GM19025 (cell line): Measurements from ENCODE around the gene SLC6A17.

Experiments used
- ATAC-seq: cut with Tn5 transposase; IDR thresholded peaks from one replicate; pipeline ENCODE4 v1.9.1; 2021; ENCODE audit warnings: mild to moderate bottlenecking, low read depth, moderate library complexity; ENCODE audit not compliant: unreplicated experiment

SLC6A17 gene

GRCh38 chr1:110215621-110216515 lies 65.6 kb downstream of the SLC6A17 start:
- no peak for ATAC-seq

GRCh38 chr1:110216844-110217444 lies 66.7 kb downstream of the SLC6A17 start:
- ATAC-seq = no peak

GRCh38 chr1:110218137-110218536 lies 67.8 kb downstream of the SLC6A17 start:
- ATAC-seq = no peak

GRCh38 chr1:110218739-110219138 lies 68.4 kb downstream of the SLC6A17 start:
- ATAC-seq = no peak

- no peak for ATAC-seq
These were observed 70.0 kb downstream of the SLC6A17 start for GRCh38 chr1:110220324-110220723.

GRCh38 chr1:110221119-110221518 lies 70.8 kb downstream of the SLC6A17 start:
- ATAC-seq = no peak

GRCh38 chr1:110223127-110223526 lies 72.8 kb downstream of the SLC6A17 start:
- no peak for ATAC-seq

GRCh38 chr1:110223581-110223980 lies 73.3 kb downstream of the SLC6A17 start:
- ATAC-seq = no peak

GRCh38 chr1:110224240-110224995 lies 74.1 kb downstream of the SLC6A17 start:
- ATAC-seq = no peak

- no peak for ATAC-seq
These were observed 74.9 kb downstream of the SLC6A17 start for GRCh38 chr1:110225212-110225611.

GRCh38 chr1:110225756-110226404 lies 75.6 kb downstream of the SLC6A17 start:
- ATAC-seq = no peak

GRCh38 chr1:110227774-110228173 lies 77.5 kb downstream of the SLC6A17 start:
- no peak for ATAC-seq

- ATAC-seq = no peak
These were observed 78.1 kb downstream of the SLC6A17 start for GRCh38 chr1:110228381-110228780.

- ATAC-seq = no peak
These were observed 78.6 kb downstream of the SLC6A17 start for GRCh38 chr1:110228869-110229268.

- no peak for ATAC-seq
These were observed 79.2 kb downstream of the SLC6A17 start for GRCh38 chr1:110229348-110230001.

- ATAC-seq = no peak
These were observed 80.3 kb downstream of the SLC6A17 start for GRCh38 chr1:110230381-110231199.

- ATAC-seq = no peak
These were observed 83.6 kb downstream of the SLC6A17 start for GRCh38 chr1:110233861-110234260.

- ATAC-seq = no peak
These were observed 84.4 kb downstream of the SLC6A17 start for GRCh38 chr1:110234691-110235090.

GRCh38 chr1:110235181-110235833 lies 85.0 kb downstream of the SLC6A17 start:
- ATAC-seq = no peak
